LNCaP clone FGC (cell line): Measurements from ENCODE around the gene TOR1A.
A peak's percentile ranks its signal among the peaks of the same experiment; 100 is the strongest.

ENCODE experiments used
- DNase-seq: peaks from one replicate; pipeline ENCODE4 v3.0.0-alpha.2; 2011; ENCODE audit warnings: low read depth
- H3K4me3 ChIP-seq: 2 replicates; pipeline ENCODE4 v1.5.1; 2011; ENCODE audit warnings: mild to moderate bottlenecking, low read depth, low read length, control low read depth
- TF ChIP-seq, protein P1 (sequence below): IDR thresholded peaks from 2 replicates; pipeline ENCODE4 v1.5.1; 2012; ENCODE audit warnings: mild to moderate bottlenecking; ENCODE audit not compliant: control insufficient read depth, insufficient read depth; ENCODE audit errors: extremely low read depth

Gene TOR1A

DNA sequence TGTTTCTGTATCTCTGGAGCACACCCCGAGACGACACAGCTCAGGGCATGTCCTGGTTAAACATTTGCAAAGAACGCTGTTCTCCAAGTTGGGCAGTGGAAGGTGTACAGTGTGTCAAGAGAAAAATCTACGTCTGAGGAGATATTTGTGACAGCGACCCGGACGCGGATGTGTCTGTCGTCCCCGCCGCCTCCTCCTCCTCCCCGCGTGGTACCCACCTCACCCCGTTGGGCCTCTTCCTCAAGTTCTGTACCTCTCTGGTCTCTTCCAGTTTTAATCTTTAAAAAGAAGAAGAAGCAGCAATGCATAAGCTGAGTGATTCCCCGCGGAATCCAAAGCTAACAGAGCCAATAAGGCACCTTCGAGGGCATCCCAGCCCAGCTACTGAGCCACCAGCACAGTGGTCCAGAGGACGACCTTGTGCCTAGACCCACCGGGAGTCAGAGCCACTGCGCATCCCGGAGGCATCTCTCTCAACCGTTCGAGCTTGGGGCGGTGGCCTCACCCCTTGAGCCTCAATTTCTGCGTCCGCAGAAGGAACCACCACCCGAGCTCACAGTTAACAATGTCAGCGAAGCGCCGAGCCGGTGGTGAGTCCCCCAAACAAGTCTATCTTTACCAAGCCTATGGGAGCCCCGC is 10.7 kb upstream of the TOR1A start:
- peak overlapping the region; percentile 79 for H3K4me3 ChIP-seq
- no peak for DNase-seq
- TF ChIP-seq, protein P1, sequence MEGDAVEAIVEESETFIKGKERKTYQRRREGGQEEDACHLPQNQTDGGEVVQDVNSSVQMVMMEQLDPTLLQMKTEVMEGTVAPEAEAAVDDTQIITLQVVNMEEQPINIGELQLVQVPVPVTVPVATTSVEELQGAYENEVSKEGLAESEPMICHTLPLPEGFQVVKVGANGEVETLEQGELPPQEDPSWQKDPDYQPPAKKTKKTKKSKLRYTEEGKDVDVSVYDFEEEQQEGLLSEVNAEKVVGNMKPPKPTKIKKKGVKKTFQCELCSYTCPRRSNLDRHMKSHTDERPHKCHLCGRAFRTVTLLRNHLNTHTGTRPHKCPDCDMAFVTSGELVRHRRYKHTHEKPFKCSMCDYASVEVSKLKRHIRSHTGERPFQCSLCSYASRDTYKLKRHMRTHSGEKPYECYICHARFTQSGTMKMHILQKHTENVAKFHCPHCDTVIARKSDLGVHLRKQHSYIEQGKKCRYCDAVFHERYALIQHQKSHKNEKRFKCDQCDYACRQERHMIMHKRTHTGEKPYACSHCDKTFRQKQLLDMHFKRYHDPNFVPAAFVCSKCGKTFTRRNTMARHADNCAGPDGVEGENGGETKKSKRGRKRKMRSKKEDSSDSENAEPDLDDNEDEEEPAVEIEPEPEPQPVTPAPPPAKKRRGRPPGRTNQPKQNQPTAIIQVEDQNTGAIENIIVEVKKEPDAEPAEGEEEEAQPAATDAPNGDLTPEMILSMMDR, result no peak

DNA sequence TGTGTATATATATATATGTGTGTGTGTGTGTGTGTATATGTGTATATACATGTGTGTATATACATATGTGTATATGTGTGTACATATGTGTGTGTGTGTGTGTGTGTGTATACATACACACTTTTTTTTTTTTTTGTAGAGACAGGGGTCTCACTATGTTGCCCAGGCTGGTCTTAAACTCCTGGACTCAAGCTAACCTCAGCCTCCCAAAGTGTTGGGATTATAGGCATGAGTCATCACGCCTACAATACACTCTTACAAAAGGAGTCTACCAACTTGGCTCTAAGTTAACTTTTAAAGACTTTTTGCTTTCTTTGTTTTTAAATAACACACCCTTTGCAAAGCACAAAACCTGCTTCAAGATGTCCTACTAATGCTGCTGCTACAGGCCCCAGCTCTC is 9.0 kb upstream of the TOR1A start:
- no peak overlapping the region for H3K4me3 ChIP-seq
- no peak for DNase-seq
- TF ChIP-seq, protein P1, result no peak

DNA sequence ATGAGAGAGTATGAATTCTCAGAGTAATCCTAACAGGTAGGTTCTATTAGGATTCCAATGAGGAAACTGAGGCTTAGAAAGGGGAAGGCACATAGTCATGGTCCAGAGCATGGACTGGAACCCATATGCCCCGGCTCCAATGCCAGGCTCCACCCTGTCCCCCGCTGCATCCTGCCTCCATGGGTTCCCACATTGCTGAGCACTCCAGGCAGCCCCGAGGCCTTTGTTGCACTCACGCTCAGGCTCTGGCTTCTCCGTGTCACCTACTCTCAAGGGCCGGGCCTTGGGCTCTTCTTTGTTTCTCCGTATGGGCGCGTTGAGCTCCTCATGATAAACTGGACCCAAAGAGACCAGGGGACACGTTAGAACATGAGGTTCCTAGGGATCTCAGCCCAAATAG is 5.0 kb upstream of the TOR1A start:
- no peak for DNase-seq
- H3K4me3 ChIP-seq, result no peak overlapping the region
- TF ChIP-seq, protein P1, result no peak

DNA sequence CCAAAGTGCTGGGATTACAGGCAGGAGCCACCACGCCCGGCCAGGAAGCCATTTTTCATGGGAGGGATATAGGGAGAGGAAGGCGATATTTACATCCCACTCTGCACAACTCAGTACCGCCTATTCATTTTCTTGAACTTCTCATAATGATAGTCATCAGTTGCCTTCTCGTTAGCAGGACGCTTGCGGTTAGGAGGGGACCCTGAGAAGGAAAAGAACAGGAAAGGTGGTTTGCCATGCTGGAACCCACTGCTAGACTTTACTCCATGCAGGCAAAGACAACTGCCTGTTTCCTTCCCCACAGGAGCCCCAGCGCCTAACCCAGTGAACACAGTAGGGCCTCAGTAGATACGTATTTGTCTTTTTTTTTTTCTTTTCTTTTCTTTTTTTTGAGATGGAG is 4.1 kb upstream of the TOR1A start:
- TF ChIP-seq, protein P1, result no peak
- H3K4me3 ChIP-seq, result no peak overlapping the region
- DNase-seq, result no peak

DNA sequence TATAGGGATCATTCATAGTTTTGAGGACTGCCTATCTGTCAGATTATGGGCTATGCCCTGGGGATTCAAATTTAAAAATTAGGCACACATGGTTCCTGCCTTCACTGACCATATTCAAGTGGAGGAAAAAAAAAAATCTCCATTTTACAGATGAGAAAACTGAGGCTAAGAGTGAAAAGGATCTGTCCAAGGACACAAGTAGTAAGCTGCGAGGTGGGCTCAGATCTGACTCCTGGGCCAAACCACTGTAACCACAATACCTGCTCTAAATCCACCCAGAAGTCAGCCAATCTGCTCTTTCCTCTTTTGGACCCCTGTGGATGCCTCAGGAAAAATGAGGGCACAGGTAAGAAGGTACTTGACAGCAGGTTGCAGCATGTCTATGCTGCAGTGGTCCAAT is 2.8 kb upstream of the TOR1A start:
- TF ChIP-seq, protein P1, result no peak
- DNase-seq, result no peak
- no peak overlapping the region for H3K4me3 ChIP-seq

DNA sequence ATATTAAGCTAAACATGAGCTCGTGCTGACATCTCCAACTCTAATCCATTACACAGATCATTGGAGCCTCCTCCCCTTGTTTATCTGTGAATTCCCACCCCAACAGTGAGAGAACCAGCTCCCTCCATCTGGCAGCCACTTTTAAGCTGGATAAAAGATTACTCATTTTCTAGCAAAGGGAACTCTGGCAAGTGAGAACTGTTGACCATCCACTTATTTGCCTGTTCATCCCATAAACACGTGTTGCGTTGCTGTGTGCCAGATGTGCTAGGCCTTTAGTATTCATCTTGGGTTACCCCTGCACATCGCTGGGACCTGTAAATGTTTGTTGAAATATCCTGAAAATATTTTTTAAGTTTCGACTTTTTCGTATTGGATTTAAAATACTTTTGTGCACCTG is 2.4 kb upstream of the TOR1A start:
- TF ChIP-seq, protein P1, result no peak
- H3K4me3 ChIP-seq, result no peak overlapping the region
- DNase-seq, result no peak

DNA sequence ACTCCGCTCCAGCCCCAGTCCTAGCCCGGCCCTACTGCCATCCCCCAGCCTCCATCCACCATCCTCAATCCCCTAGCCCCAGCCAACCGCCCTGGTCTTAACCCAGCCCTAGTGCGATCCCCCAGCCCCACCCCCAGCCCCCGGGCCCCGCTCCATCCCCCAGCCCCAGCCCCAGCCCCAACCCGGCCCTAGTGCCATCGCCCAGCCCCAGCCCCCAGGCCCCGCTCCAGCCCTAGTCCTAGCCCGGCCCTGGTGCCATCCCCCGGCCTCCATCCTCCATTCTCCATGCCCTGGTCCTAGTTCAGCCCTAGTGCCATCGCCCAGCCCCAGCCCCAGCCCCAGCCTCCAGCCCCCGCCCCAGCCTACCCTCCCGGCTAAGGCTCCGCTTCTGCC is 398 bp downstream of the TOR1A start:
- TF ChIP-seq, protein P1, result no peak

More for the DNA sequence above, 398 bp downstream of the TOR1A start:
- DNase-seq, result no peak
- H3K4me3 ChIP-seq, result peak overlapping the region; percentile 61
